Ishikawa (cell line): ENCODE data around the gene PLEK2.

Source experiments
- NFIC ChIP-seq: IDR thresholded peaks from 2 replicates; pipeline ENCODE4 v1.6.1; 2012
- TAF1 ChIP-seq: IDR thresholded peaks from 2 replicates; pipeline ENCODE4 v1.6.1; 2012; ENCODE audit warnings: low read depth, mild to moderate bottlenecking
- TEAD4 ChIP-seq: IDR thresholded peaks from 2 replicates; pipeline ENCODE4 v1.6.1; 2012
- TF ChIP-seq, protein P1 (sequence below): IDR thresholded peaks from 2 replicates; pipeline ENCODE4 v1.6.1; 2012

DNA sequence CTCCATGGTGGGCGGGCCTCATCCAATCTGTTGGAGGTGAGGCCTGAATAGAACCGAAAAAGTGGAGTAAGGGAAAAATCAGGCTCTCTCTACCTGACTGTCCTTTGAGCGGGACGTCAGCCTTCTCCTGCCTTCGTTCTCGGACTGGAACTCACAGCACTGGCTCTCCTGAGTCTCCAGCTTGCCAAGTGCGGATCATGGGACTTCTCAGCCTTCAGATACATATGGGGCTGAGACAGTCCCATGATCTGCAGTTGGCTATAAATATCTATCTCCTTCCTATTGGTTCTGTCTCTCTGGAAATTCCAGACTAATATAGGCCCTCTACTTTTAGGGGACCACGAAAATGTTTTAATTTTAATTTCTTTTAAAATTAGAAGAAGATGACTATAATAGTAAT is 29.7 kb upstream of the PLEK2 start:
- TF ChIP-seq, protein P1, sequence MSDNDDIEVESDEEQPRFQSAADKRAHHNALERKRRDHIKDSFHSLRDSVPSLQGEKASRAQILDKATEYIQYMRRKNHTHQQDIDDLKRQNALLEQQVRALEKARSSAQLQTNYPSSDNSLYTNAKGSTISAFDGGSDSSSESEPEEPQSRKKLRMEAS, result no peak
- TF ChIP-seq NFIC (no peak), TAF1 (no peak), TEAD4 (no peak)
